Measurements from ENCODE around the gene FSCN2.

FSCN2 gene

GRCh38 chr17:81500047-81500446 lies 28.1 kb upstream of the FSCN2 start:
- no peaks in the 10 kb centered on the region for H3K36me3 ChIP-seq (ENCODE audit: insufficient read depth, low read length)

GRCh38 chr17:81502471-81503017 lies 25.6 kb upstream of the FSCN2 start:
- H4K20me1 ChIP-seq (ENCODE audit: insufficient read depth, low read length): no peaks in the 10 kb centered on the region
- no peaks in the 10 kb centered on the region for H3K36me3 ChIP-seq (ENCODE audit: insufficient read depth, low read length)
- H3K9me3 ChIP-seq (ENCODE audit: low read length): no peaks in the 10 kb centered on the region
- no peak overlapping the region for H2AFZ ChIP-seq (ENCODE audit: low read length)
- no peaks in the 10 kb centered on the region for H3K9me2 ChIP-seq (ENCODE audit: low read depth, low read length)
- H3K27ac ChIP-seq (ENCODE audit: low read depth, low read length, poor library complexity, severe bottlenecking): no peak overlapping the region
- no peak overlapping the region for H3K9ac ChIP-seq (ENCODE audit: low read length)
- no peak overlapping the region for H3K4me3 ChIP-seq (ENCODE audit: low read depth, low read length, poor library complexity, severe bottlenecking)
- H3K4me2 ChIP-seq (ENCODE audit: low read length): no peak overlapping the region
- TF ChIP-seq EZH2 (IDR thresholded peaks at IDR 0.05; ENCODE audit: borderline replicate concordance, low read length) (no peak), CTCF (IDR thresholded peaks at IDR 0.05; ENCODE audit: low read length) (no peak)
- H3F3A ChIP-seq (ENCODE audit: insufficient read depth, low read length): 0 out of 2 replicates have a peak, but pooled peaks cover 1% of the 10 kb centered on the region
- H3K27me3 ChIP-seq (ENCODE audit: insufficient read depth, low read length): peaks cover 5% of the 10 kb centered on the region; the same call in 1 of the 2 replicates
- no peaks in the 10 kb centered on the region for H3K4me1 ChIP-seq (ENCODE audit: insufficient read depth, low read length, severe bottlenecking)
- H3K79me2 ChIP-seq (ENCODE audit: insufficient read depth, low read length): no peaks in the 10 kb centered on the region

More at GRCh38 chr17:81500047-81500446, 28.1 kb upstream of the FSCN2 start:
- H3K4me3 ChIP-seq (ENCODE audit: low read depth, low read length, poor library complexity, severe bottlenecking): no peak overlapping the region
- no peaks in the 10 kb centered on the region for H3K9me2 ChIP-seq (ENCODE audit: low read depth, low read length)
- no peak overlapping the region for H2AFZ ChIP-seq (ENCODE audit: low read length)
- H3K4me2 ChIP-seq (ENCODE audit: low read length): no peak overlapping the region
- H3K79me2 ChIP-seq (ENCODE audit: insufficient read depth, low read length): no peaks in the 10 kb centered on the region
- H3K4me1 ChIP-seq (ENCODE audit: insufficient read depth, low read length, severe bottlenecking): peaks cover 1% of the 10 kb centered on the region
- H3F3A ChIP-seq (ENCODE audit: insufficient read depth, low read length): no peaks in the 10 kb centered on the region
- no peaks in the 10 kb centered on the region for H4K20me1 ChIP-seq (ENCODE audit: insufficient read depth, low read length)
- no peak overlapping the region for H3K9ac ChIP-seq (ENCODE audit: low read length)
- H3K9me3 ChIP-seq (ENCODE audit: low read length): no peaks in the 10 kb centered on the region
- H3K27ac ChIP-seq (ENCODE audit: low read depth, low read length, poor library complexity, severe bottlenecking): no peak overlapping the region
- TF ChIP-seq CTCF (IDR thresholded peaks at IDR 0.05; ENCODE audit: low read length): no peak
- H3K27me3 ChIP-seq (ENCODE audit: insufficient read depth, low read length): peaks cover 9% of the 10 kb centered on the region; the same call in 1 of the 2 replicates

- Histone ChIP-seq H3K27ac (ENCODE audit: low read depth, low read length, poor library complexity, severe bottlenecking) (no peak overlapping the region), H3K79me2 (ENCODE audit: insufficient read depth, low read length) (no peaks in the 10 kb centered on the region), H3K9ac (ENCODE audit: low read length) (no peak overlapping the region), H3K9me2 (ENCODE audit: low read depth, low read length) (no peaks in the 10 kb centered on the region), H3F3A (ENCODE audit: insufficient read depth, low read length) (0 out of 2 replicates have a peak, but pooled peaks cover 8% of the 10 kb centered on the region), H4K20me1 (ENCODE audit: insufficient read depth, low read length) (no peaks in the 10 kb centered on the region), H3K9me3 (ENCODE audit: low read length) (no peaks in the 10 kb centered on the region), H3K36me3 (ENCODE audit: insufficient read depth, low read length) (peaks cover 3% of the 10 kb centered on the region), H3K4me2 (ENCODE audit: low read length) (no peak overlapping the region), H3K4me3 (ENCODE audit: low read depth, low read length, poor library complexity, severe bottlenecking) (no peak overlapping the region), H3K4me1 (ENCODE audit: insufficient read depth, low read length, severe bottlenecking) (no peaks in the 10 kb centered on the region), H3K27me3 (ENCODE audit: insufficient read depth, low read length) (peaks cover 5% of the 10 kb centered on the region; the same call in 1 of the 2 replicates), H2AFZ (ENCODE audit: low read length) (no peak overlapping the region)
- TF ChIP-seq CTCF (IDR thresholded peaks at IDR 0.05; ENCODE audit: low read length) (no peak), EZH2 (IDR thresholded peaks at IDR 0.05; ENCODE audit: borderline replicate concordance, low read length) (no peak)
These were observed 24.6 kb upstream of the FSCN2 start for GRCh38 chr17:81503619-81504018.
